OCI-LY3 (cell line): ENCODE measurements around the gene SLC25A48.

ENCODE experiments used
- EZH2phosphoT487 ChIP-seq: fragments of 200-600 bp; shearing (Covaris generic); IDR thresholded peaks from 2 replicates; pipeline ENCODE4 v1.6.1; 2018; ENCODE audit warnings: antibody characterized with exemption, mixed run types, low read depth
- TF ChIP-seq, protein P1 (sequence below): fragments of 200-600, 300-600 bp; sonication (generic); IDR thresholded peaks from 2 replicates; pipeline ENCODE4 v1.5.1; 2014; ENCODE audit warnings: antibody characterized with exemption, low read length, low read depth

DNA sequence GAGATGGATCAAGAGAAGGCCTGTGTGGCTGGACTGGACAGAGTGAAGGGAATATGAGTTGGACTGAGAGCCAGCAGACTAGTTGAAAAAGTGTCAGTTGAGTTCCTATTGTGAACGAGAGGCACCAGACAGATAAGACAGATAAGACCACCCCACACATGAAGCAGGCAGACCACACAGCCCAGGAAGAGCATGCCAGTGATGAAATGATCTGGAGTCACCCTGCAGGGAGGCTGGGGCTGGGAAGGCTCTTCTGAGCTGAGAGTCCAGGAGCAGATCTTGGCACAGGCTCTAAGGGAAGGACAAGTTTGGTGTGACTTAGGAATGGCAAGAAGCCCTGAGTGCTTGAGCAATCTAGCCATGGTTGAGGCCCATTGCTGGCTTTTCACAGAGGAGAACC, 10.6 kb upstream of the SLC25A48 start:
- TF ChIP-seq, protein P1, sequence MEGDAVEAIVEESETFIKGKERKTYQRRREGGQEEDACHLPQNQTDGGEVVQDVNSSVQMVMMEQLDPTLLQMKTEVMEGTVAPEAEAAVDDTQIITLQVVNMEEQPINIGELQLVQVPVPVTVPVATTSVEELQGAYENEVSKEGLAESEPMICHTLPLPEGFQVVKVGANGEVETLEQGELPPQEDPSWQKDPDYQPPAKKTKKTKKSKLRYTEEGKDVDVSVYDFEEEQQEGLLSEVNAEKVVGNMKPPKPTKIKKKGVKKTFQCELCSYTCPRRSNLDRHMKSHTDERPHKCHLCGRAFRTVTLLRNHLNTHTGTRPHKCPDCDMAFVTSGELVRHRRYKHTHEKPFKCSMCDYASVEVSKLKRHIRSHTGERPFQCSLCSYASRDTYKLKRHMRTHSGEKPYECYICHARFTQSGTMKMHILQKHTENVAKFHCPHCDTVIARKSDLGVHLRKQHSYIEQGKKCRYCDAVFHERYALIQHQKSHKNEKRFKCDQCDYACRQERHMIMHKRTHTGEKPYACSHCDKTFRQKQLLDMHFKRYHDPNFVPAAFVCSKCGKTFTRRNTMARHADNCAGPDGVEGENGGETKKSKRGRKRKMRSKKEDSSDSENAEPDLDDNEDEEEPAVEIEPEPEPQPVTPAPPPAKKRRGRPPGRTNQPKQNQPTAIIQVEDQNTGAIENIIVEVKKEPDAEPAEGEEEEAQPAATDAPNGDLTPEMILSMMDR, result no peak
- TF ChIP-seq EZH2phosphoT487, result no peak
